Psoas muscle (tissue), 8 donors: ENCODE results near the gene GNRHR. TPM values are rescaled to one million over a fixed set of nuclear protein-coding genes. Genes with fewer than 3 reads are reported as not detected.

Experiments
- ATAC-seq, 4 donors: fragments of 200-7000 bp; cut with Tn5 transposase; one replicate each; pipeline ENCODE4 v1.9.1; 2020; ENCODE audit warnings: moderate library complexity in 3 of 4, mild to moderate bottlenecking in 2 of 4
- DNase-seq, 2 donors: peaks; one replicate each; pipeline ENCODE4 v3.0.0-alpha.2; 2020
- H3K27ac ChIP-seq: fragments of 200-600 bp; one replicate; pipeline ENCODE4 v1.8.0; 2022
- H3K27me3 ChIP-seq, 3 donors: fragments of 200-600 bp in 1 of 3; one replicate each; pipeline versions ENCODE4 v1.6.1 to v1.8.0; 2013 to 2022; ENCODE audit warnings: low read length in 2 of 3, mild to moderate bottlenecking in 2 of 3, moderate library complexity in 1 of 3; ENCODE audit not compliant: insufficient read depth in 3 of 3
- H3K36me3 ChIP-seq, 2 donors: fragments of 200-600 bp in 1 of 2; one replicate each; pipeline versions ENCODE4 v1.6.1 to v1.8.0; 2013 to 2022; ENCODE audit warnings: low read depth in 1 of 2, mild to moderate bottlenecking in 1 of 2, moderate library complexity in 1 of 2; ENCODE audit not compliant: insufficient read depth in 1 of 2
- H3K4me1 ChIP-seq: fragments of 200-600 bp; one replicate; pipeline ENCODE4 v1.8.0; 2022
- H3K4me3 ChIP-seq: fragments of 200-600 bp; one replicate; pipeline ENCODE4 v1.8.0; 2022; ENCODE audit warnings: mild to moderate bottlenecking
- H3K9me3 ChIP-seq: fragments of 200-600 bp; one replicate; pipeline ENCODE4 v1.8.0; 2022
- CTCF ChIP-seq: fragments of 200-600 bp; IDR thresholded peaks from one replicate; pipeline ENCODE4 v1.8.0; 2022; ENCODE audit warnings: antibody characterized with exemption
- WGBS, 3 donors: extraction: QIAGEN DNeasy Blood & Tissue Kit; methylation state at CpG; one replicate each; pipeline versions ENCODE4 v1.1.6 to v1.1.7; 2013; 5-methylcytosine and 5-hydroxymethylcytosine counted together
- intact Hi-C, 2 donors: fragments of 100-400 bp; cut with DNase I; formaldehyde crosslinking; loops; one replicate each; pipeline versions ENCODE4 v1.11.0 to v1.14.2; 2022
- polyA plus RNA-seq, 3 donors: library from polyadenylated mRNA; stranded (reverse); fragments of 200-250 nt; gene quantifications; one replicate each; pipeline ENCODE4 v1.2.3, GENCODE V29; 2013
- total RNA-seq, 4 donors: library from RNA; stranded (reverse); fragmentation: NEBNext Ultra II Directional in 2 of 4; extraction: Animal tissue kit (Norgen Biotek cat#: 25700) in 2 of 4; gene quantifications; one replicate each; pipeline versions ENCODE4 v1.2.1 to v1.2.4, GENCODE V29; 2021 to 2023
- donor health status: healthy with polysubstance abuse.
- donor health status: DM: no; HTN: no; CAD: no; lungs with moderate emphysema.
- donor health status: Bipolar disorder and iron deficiency.
- donor health status: healthy.
- donor health status: DM: yes; HTN: yes; CAD: no.
- donor health status: DM: no; HTN: no; CAD: no.
- donor health status: DM: no; HTN: no; CAD: no.
- donor health status: DM: yes; HTN: yes; CAD: no.

GNRHR gene
- total and polyA plus RNA-seq, 7 donors, result not detected

GRCh38 chr4:67750691-67751090, 3.5 kb downstream of the GNRHR start:
- TF ChIP-seq CTCF, result no peak
- Histone ChIP-seq H3K27ac (no peak overlapping the region), H3K4me1 (no peaks in the 10 kb centered on the region), H3K36me3 (no peaks in the 10 kb centered on the region), H3K4me3 (no peak overlapping the region), H3K27me3 (no peaks in the 10 kb centered on the region), H3K9me3 (no peaks in the 10 kb centered on the region)
- ATAC-seq, result no peak
- DNase-seq, result no peak
- WGBS, 3 donors, result 85 to 87% (median 85%) methylated on average over 4 of the region's 4 CpGs
- intact Hi-C loops, result no loop called here

- intact Hi-C loops, result loop anchor here in 1 of 2 donors (10.0 kb wide), 1 partner anchor 426 kb away; no protein-coding TSS in a partner anchor
- no peak overlapping the region for H3K27ac ChIP-seq
- DNase-seq, result no peak
- WGBS, 3 donors, result 47 to 68% (median 59%) methylated on average over 3 of the region's 3 CpGs
- H3K4me3 ChIP-seq, result no peak overlapping the region
- H3K36me3 ChIP-seq, result no peaks in the 10 kb centered on the region
- H3K27me3 ChIP-seq, result no peaks in the 10 kb centered on the region
- no peaks in the 10 kb centered on the region for H3K4me1 ChIP-seq
- H3K9me3 ChIP-seq, result no peaks in the 10 kb centered on the region
- TF ChIP-seq CTCF, result no peak
- ATAC-seq, result no peak
Measured at GRCh38 chr4:67749286-67749685, 4.9 kb downstream of the GNRHR start.

GRCh38 chr4:67746797-67747495, 7.2 kb downstream of the GNRHR start:
- ATAC-seq (peak in 1 of 4 donors; percentile 56), DNase-seq (no peak)
- intact Hi-C loops, result loop anchor here in 1 of 2 donors (10.0 kb wide), 1 partner anchor 428 kb away; no protein-coding TSS in a partner anchor
- TF ChIP-seq CTCF, result peak; percentile 61
- H3K36me3 ChIP-seq, result no peaks in the 10 kb centered on the region
- H3K27ac ChIP-seq, result no peak overlapping the region
- H3K9me3 ChIP-seq, result no peaks in the 10 kb centered on the region
- H3K4me3 ChIP-seq, result no peak overlapping the region
- H3K4me1 ChIP-seq, result no peaks in the 10 kb centered on the region
- H3K27me3 ChIP-seq, result no peaks in the 10 kb centered on the region
- 61 to 62% (median 62%) methylated on average over 5 of the region's 5 CpGs for WGBS, 3 donors

- intact Hi-C loops, result loop anchor here in 1 of 2 donors (10.0 kb wide), 1 partner anchor 430 kb away; no protein-coding TSS in a partner anchor
- Histone ChIP-seq H3K27ac (no peak overlapping the region), H3K4me3 (no peak overlapping the region), H3K4me1 (no peaks in the 10 kb centered on the region), H3K9me3 (no peaks in the 10 kb centered on the region), H3K36me3 (no peaks in the 10 kb centered on the region), H3K27me3 (no peaks in the 10 kb centered on the region)
- no peak for DNase-seq
- ATAC-seq, result no peak
- 70 to 76% (median 75%) methylated on average over 4 of the region's 4 CpGs for WGBS, 3 donors
- no peak for TF ChIP-seq CTCF
Measured at GRCh38 chr4:67744561-67745283, 9.5 kb downstream of the GNRHR start.
